GM10847 (cell line): ENCODE results near the gene FTO.

Experiments
- POLR2A ChIP-seq: IDR thresholded peaks from 2 replicates; pipeline ENCODE4 v1.6.1; 2011; ENCODE audit not compliant: insufficient read length; ENCODE audit errors: extremely low read depth

Gene FTO

GRCh38 chr16:53876811-53877210 is 172.9 kb downstream of the FTO start:
- no peak for TF ChIP-seq POLR2A

GRCh38 chr16:53878216-53878615 is 174.3 kb downstream of the FTO start:
- no peak for TF ChIP-seq POLR2A

- no peak for TF ChIP-seq POLR2A
Measured at GRCh38 chr16:53881371-53881770, 177.4 kb downstream of the FTO start.

- TF ChIP-seq POLR2A: no peak
Measured at GRCh38 chr16:53882310-53882709, 178.4 kb downstream of the FTO start.

- no peak for TF ChIP-seq POLR2A
Measured at GRCh38 chr16:53884748-53885147, 180.8 kb downstream of the FTO start.

GRCh38 chr16:53886482-53887378 is 182.8 kb downstream of the FTO start:
- TF ChIP-seq POLR2A: no peak

GRCh38 chr16:53888222-53888621 is 184.3 kb downstream of the FTO start:
- TF ChIP-seq POLR2A: no peak

GRCh38 chr16:53891409-53892139 is 187.6 kb downstream of the FTO start:
- TF ChIP-seq POLR2A: no peak

- TF ChIP-seq POLR2A: no peak
Measured at GRCh38 chr16:53892155-53892554, 188.2 kb downstream of the FTO start.

- no peak for TF ChIP-seq POLR2A
Measured at GRCh38 chr16:53893731-53894435, 189.9 kb downstream of the FTO start.

- no peak for TF ChIP-seq POLR2A
Measured at GRCh38 chr16:53894686-53895085, 190.7 kb downstream of the FTO start.

- no peak for TF ChIP-seq POLR2A
Measured at GRCh38 chr16:53895433-53895832, 191.5 kb downstream of the FTO start.

- TF ChIP-seq POLR2A: no peak
Measured at GRCh38 chr16:53895851-53896250, 191.9 kb downstream of the FTO start.

GRCh38 chr16:53896722-53897121 is 192.8 kb downstream of the FTO start:
- no peak for TF ChIP-seq POLR2A

- TF ChIP-seq POLR2A: no peak
Measured at GRCh38 chr16:53898993-53899392, 195.0 kb downstream of the FTO start.

GRCh38 chr16:53899431-53899830 is 195.5 kb downstream of the FTO start:
- no peak for TF ChIP-seq POLR2A
